Measurements from ENCODE around the gene RAB5B. TPM values are rescaled to one million over a fixed set of nuclear protein-coding genes. Genes with fewer than 3 reads are reported as not detected.
A peak's percentile ranks its signal among the peaks of the same experiment; 100 is the strongest.

The RAB5B gene
- total RNA-seq, 2 donors from 2014 or later = 93.5 to 108 TPM

- no peaks in the 10 kb centered on the region for H3K27me3 ChIP-seq
- TF ChIP-seq CTCF (IDR thresholded peaks at IDR 0.05) = no peak
- peak overlapping the region in 1 of 2 donors; percentile 78 for H3K27ac ChIP-seq
- no peak for DNase-seq (ENCODE audit: low spot score)
- peak overlapping the region; percentile 66 to 76 for H3K4me3 ChIP-seq
- no peaks in the 10 kb centered on the region for H3K36me3 ChIP-seq
- H3K9me3 ChIP-seq = no peaks in the 10 kb centered on the region
- H3K4me1 ChIP-seq = peaks cover 0 to 56% of the 10 kb centered on the region in 2 donors
These were observed 41.3 kb upstream of the RAB5B start for GRCh38 chr12:55932551-55932910.

GRCh38 chr12:55933169-55933798 lies 40.6 kb upstream of the RAB5B start:
- Histone ChIP-seq H3K27ac (no peak overlapping the region), H3K27me3 (no peaks in the 10 kb centered on the region), H3K9me3 (no peaks in the 10 kb centered on the region), H3K36me3 (no peaks in the 10 kb centered on the region), H3K4me1 (peaks cover 0 to 52% of the 10 kb centered on the region in 2 donors), H3K4me3 (no peak overlapping the region)
- TF ChIP-seq CTCF (IDR thresholded peaks at IDR 0.05) = no peak
- DNase-seq (ENCODE audit: low spot score) = no peak

- H3K4me1 ChIP-seq = peaks cover 0 to 44% of the 10 kb centered on the region in 2 donors
- no peaks in the 10 kb centered on the region for H3K9me3 ChIP-seq
- no peaks in the 10 kb centered on the region for H3K36me3 ChIP-seq
- no peaks in the 10 kb centered on the region for H3K27me3 ChIP-seq
- H3K27ac ChIP-seq = no peak overlapping the region
- no peak overlapping the region for H3K4me3 ChIP-seq
- no peak for TF ChIP-seq CTCF (IDR thresholded peaks at IDR 0.05)
- DNase-seq (ENCODE audit: low spot score) = no peak
These were observed 39.8 kb upstream of the RAB5B start for GRCh38 chr12:55933799-55934742.

- peaks cover 0 to 40% of the 10 kb centered on the region in 2 donors for H3K4me1 ChIP-seq
- H3K9me3 ChIP-seq = no peaks in the 10 kb centered on the region
- peak overlapping the region in 1 of 2 donors; percentile 62 for H3K27ac ChIP-seq
- H3K27me3 ChIP-seq = no peaks in the 10 kb centered on the region
- no peak overlapping the region for H3K4me3 ChIP-seq
- no peaks in the 10 kb centered on the region for H3K36me3 ChIP-seq
- TF ChIP-seq CTCF (IDR thresholded peaks at IDR 0.05) = no peak
- no peak for DNase-seq (ENCODE audit: low spot score)
These were observed 39.1 kb upstream of the RAB5B start for GRCh38 chr12:55934773-55935172.

- peak in 1 of 2 donors; percentile 27 for TF ChIP-seq CTCF (IDR thresholded peaks at IDR 0.05)
- DNase-seq (ENCODE audit: low spot score) = no peak
- Histone ChIP-seq H3K27me3 (no peaks in the 10 kb centered on the region), H3K9me3 (no peaks in the 10 kb centered on the region), H3K27ac (peak overlapping the region; percentile 62 to 65), H3K4me3 (peak overlapping the region in 1 of 2 donors; percentile 41), H3K4me1 (peaks cover 0 to 44% of the 10 kb centered on the region in 2 donors), H3K36me3 (no peaks in the 10 kb centered on the region)
These were observed 38.1 kb upstream of the RAB5B start for GRCh38 chr12:55935738-55936151.

Data from right atrium auricular region (tissue), 2 donors.